GM19328 (cell line): ENCODE measurements around the gene ADCYAP1.

Experiments used
- ATAC-seq: cut with Tn5 transposase; IDR thresholded peaks from one replicate; pipeline ENCODE4 v1.9.1; 2021; ENCODE audit warnings: mild to moderate bottlenecking, moderate library complexity; ENCODE audit not compliant: unreplicated experiment

The ADCYAP1 gene

GRCh38 chr18:908758-909724, 4.4 kb downstream of the ADCYAP1 start:
- no peak for ATAC-seq

- no peak for ATAC-seq
These were observed 5.6 kb downstream of the ADCYAP1 start for GRCh38 chr18:910247-910646.

- ATAC-seq: no peak
These were observed 6.4 kb downstream of the ADCYAP1 start for GRCh38 chr18:911025-911424.

GRCh38 chr18:911486-911885, 6.8 kb downstream of the ADCYAP1 start:
- no peak for ATAC-seq

GRCh38 chr18:916562-916961, 11.9 kb downstream of the ADCYAP1 start:
- ATAC-seq: no peak

GRCh38 chr18:919078-919477, 14.4 kb downstream of the ADCYAP1 start:
- no peak for ATAC-seq

- no peak for ATAC-seq
These were observed 18.6 kb downstream of the ADCYAP1 start for GRCh38 chr18:923144-923866.

- ATAC-seq: no peak
These were observed 20.3 kb downstream of the ADCYAP1 start for GRCh38 chr18:924987-925386.

GRCh38 chr18:926946-927345, 22.3 kb downstream of the ADCYAP1 start:
- no peak for ATAC-seq

- no peak for ATAC-seq
These were observed 28.4 kb downstream of the ADCYAP1 start for GRCh38 chr18:933082-933481.

GRCh38 chr18:934518-935133, 30.0 kb downstream of the ADCYAP1 start:
- ATAC-seq: no peak

- ATAC-seq: no peak
These were observed 32.3 kb downstream of the ADCYAP1 start for GRCh38 chr18:936941-937340.

- ATAC-seq: no peak
These were observed 34.5 kb downstream of the ADCYAP1 start for GRCh38 chr18:939166-939565.

GRCh38 chr18:939958-940357, 35.3 kb downstream of the ADCYAP1 start:
- ATAC-seq: no peak

- no peak for ATAC-seq
These were observed 36.7 kb downstream of the ADCYAP1 start for GRCh38 chr18:941331-941730.

GRCh38 chr18:944440-944839, 39.8 kb downstream of the ADCYAP1 start:
- no peak for ATAC-seq

GRCh38 chr18:949724-950631, 45.3 kb downstream of the ADCYAP1 start:
- no peak for ATAC-seq

- ATAC-seq: no peak
These were observed 46.3 kb downstream of the ADCYAP1 start for GRCh38 chr18:950882-951495.

GRCh38 chr18:955384-956066, 50.9 kb downstream of the ADCYAP1 start:
- no peak for ATAC-seq

- no peak for ATAC-seq
These were observed 53.2 kb downstream of the ADCYAP1 start for GRCh38 chr18:957829-958228.
